ENCODE measurements around the gene RIC1.

GRCh38 chr9:5698004-5698403, 69.1 kb downstream of the RIC1 start:
- TF ChIP-seq, protein P1, sequence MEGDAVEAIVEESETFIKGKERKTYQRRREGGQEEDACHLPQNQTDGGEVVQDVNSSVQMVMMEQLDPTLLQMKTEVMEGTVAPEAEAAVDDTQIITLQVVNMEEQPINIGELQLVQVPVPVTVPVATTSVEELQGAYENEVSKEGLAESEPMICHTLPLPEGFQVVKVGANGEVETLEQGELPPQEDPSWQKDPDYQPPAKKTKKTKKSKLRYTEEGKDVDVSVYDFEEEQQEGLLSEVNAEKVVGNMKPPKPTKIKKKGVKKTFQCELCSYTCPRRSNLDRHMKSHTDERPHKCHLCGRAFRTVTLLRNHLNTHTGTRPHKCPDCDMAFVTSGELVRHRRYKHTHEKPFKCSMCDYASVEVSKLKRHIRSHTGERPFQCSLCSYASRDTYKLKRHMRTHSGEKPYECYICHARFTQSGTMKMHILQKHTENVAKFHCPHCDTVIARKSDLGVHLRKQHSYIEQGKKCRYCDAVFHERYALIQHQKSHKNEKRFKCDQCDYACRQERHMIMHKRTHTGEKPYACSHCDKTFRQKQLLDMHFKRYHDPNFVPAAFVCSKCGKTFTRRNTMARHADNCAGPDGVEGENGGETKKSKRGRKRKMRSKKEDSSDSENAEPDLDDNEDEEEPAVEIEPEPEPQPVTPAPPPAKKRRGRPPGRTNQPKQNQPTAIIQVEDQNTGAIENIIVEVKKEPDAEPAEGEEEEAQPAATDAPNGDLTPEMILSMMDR (IDR thresholded peaks at IDR 0.05) = no peak
- no peak for TF ChIP-seq POLR2A (IDR thresholded peaks at IDR 0.05)
- TF ChIP-seq POLR2AphosphoS5 (IDR thresholded peaks at IDR 0.05) = no peak

All from prostate gland (tissue), 2 donors.